ENCODE measurements around the gene IMMP1L.

GRCh38 chr11:31422703-31423102, 86.7 kb downstream of the IMMP1L start:
- TF ChIP-seq CTCF (IDR thresholded peaks at IDR 0.05 in 4 of 5, conservative IDR thresholded peaks at IDR 0.05 in 1 of 5) = no peak
- no peak for TF ChIP-seq POLR2A (IDR thresholded peaks at IDR 0.05)

Measured in gastrocnemius medialis (tissue), 4 donors.